ENCODE measurements around the gene AMELX. TPM values are rescaled to one million over a fixed set of nuclear protein-coding genes. Genes with fewer than 3 reads are reported as not detected.
A peak's percentile ranks its signal among the peaks of the same experiment; 100 is the strongest.

AMELX gene
- total and polyA plus RNA-seq, 10 donors, result not detected

DNA sequence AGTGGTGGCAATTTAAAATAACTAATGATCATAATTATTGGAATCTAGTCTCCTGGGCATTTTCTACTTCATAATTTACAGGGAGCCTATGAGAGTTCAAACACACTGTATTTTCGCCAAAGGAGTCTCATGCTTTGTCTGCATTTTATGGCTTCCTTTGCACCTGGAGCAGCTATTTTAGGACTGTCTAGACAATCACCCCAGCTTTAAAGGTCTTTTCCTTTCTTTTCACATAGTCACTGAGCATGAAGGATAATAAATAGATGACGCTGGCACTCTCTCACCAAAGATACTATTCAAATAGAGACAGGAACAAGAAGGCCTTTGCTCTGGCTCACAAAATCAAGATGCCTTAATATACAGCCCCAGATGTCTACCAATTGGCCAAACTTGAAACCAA, 43.0 kb downstream of the AMELX start:
- 25 to 71% (median 59%) methylated on average over 2 of the region's 2 CpGs for WGBS, 5 donors
- intact Hi-C loops (cut with DNase I; ENCODE audit: low total_unique reads), result no loop called here
- Histone ChIP-seq H3K36me3 (no peaks in the 10 kb centered on the region), H3K27ac (no peak overlapping the region), H3K27me3 (replicated peaks in 1 of 7) (peaks cover 0 to 5% (median 0%) of the 10 kb centered on the region in 7 donors), H3K9me3 (no peaks in the 10 kb centered on the region), H3K4me3 (no peak overlapping the region), H3K4me1 (no peaks in the 10 kb centered on the region)
- no peak for DNase-seq
- TF ChIP-seq POLR2AphosphoS5 (IDR thresholded peaks at IDR 0.05), result no peak
- TF ChIP-seq POLR2A (IDR thresholded peaks at IDR 0.05), result no peak
- TF ChIP-seq, protein P1, sequence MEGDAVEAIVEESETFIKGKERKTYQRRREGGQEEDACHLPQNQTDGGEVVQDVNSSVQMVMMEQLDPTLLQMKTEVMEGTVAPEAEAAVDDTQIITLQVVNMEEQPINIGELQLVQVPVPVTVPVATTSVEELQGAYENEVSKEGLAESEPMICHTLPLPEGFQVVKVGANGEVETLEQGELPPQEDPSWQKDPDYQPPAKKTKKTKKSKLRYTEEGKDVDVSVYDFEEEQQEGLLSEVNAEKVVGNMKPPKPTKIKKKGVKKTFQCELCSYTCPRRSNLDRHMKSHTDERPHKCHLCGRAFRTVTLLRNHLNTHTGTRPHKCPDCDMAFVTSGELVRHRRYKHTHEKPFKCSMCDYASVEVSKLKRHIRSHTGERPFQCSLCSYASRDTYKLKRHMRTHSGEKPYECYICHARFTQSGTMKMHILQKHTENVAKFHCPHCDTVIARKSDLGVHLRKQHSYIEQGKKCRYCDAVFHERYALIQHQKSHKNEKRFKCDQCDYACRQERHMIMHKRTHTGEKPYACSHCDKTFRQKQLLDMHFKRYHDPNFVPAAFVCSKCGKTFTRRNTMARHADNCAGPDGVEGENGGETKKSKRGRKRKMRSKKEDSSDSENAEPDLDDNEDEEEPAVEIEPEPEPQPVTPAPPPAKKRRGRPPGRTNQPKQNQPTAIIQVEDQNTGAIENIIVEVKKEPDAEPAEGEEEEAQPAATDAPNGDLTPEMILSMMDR (IDR thresholded peaks at IDR 0.05 in 8 of 11, conservative IDR thresholded peaks at IDR 0.05 in 3 of 11), result no peak

DNA sequence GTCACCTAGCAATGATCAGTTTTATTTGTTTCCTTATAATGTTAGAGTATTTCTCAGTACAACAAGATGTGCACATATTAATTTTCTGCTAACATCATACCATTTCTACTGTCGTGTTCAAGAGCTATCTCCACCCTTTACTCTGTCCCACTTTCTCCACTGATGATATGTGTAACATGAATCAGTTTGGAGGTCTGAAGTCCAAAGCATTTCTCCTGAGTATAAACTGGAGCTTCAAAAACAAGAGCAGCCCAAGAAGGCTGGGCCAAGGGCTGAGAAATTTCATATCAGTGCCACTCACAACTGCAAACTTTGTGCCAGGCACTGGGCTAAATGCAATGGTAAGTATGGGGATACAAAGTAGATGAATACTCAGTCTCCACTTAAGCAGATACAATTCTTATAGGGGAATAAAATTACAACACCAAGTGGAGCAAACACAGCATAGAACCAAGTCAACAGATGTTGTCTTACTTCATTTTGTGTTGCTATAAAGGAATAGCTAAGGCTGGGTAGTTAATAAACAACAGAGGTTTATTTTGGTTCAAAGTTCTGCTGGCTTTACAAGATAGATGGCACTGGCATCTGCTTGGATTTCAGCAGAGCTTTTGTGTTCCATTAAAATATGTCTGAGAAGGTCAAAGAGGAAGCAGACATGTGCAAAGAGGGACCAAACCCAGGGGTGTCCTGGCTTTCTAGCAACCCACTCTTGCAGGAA, 44.2 kb downstream of the AMELX start:
- no peak overlapping the region for H3K4me3 ChIP-seq
- H3K36me3 ChIP-seq, result no peaks in the 10 kb centered on the region
- TF ChIP-seq POLR2AphosphoS5 (IDR thresholded peaks at IDR 0.05), result no peak
- TF ChIP-seq POLR2A (IDR thresholded peaks at IDR 0.05), result no peak
- TF ChIP-seq, protein P1 (IDR thresholded peaks at IDR 0.05 in 8 of 11, conservative IDR thresholded peaks at IDR 0.05 in 3 of 11), result no peak
- no peaks in the 10 kb centered on the region for H3K9me3 ChIP-seq
- WGBS, 5 donors, result 57 to 100% (median 80%) methylated on average over 1 of the region's 1 CpG
- H3K4me1 ChIP-seq, result peaks cover 0 to 11% (median 5%) of the 10 kb centered on the region in 6 donors
- intact Hi-C loops (cut with DNase I; ENCODE audit: low total_unique reads), result no loop called here
- no peak for DNase-seq
- no peak overlapping the region for H3K27ac ChIP-seq
- peaks cover 0 to 5% (median 0%) of the 10 kb centered on the region in 7 donors for H3K27me3 ChIP-seq (replicated peaks in 1 of 7)

DNA sequence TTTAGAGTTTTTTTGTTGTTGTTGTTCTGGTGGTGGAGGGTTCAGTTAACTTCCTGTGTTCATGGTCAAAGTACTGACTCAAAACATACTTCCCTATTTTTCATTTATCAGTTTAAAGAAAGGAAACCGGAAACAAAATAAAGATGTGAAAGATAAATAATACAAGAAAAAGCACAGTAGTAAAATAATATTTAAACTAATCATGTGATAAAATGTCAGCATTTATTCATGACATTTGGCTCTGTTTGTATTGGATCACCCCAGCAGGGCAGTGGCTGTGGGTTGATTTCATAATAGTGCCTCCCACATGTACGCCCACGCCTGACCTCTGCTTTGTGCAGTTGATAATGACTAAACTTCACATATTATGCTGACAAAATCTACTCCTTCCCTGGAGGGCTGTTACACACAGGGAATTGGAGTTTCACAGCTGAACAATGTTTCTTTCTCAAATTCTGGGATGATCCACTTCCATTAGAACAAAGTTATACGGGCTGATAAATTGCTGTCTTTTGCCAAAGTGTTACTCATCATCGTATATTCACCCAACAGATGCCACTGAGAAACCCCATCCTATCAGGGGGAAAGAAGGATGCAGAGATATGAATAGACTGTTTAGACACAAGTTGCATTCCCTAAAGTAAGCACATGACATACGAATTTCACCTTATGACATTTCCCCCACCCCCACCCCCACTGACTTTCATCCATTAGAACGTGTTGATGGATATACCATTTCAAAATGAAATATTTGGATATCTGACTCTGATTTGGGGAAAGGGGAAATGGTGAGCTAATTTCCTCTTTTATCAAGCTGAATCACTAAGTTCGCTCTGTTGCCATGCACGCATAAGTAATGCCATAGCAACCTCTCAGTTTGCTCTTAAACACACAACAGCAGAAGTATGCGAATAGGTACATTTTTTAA, 48.3 kb downstream of the AMELX start:
- intact Hi-C loops (cut with DNase I; ENCODE audit: low total_unique reads), result no loop called here
- Histone ChIP-seq H3K9me3 (no peaks in the 10 kb centered on the region), H3K27ac (peak overlapping the region in 7 of 8 donors; percentile 51 to 86 (median 72)), H3K4me3 (no peak overlapping the region), H3K36me3 (no peaks in the 10 kb centered on the region), H3K27me3 (replicated peaks in 1 of 7) (peaks cover 0 to 11% (median 0%) of the 10 kb centered on the region in 7 donors), H3K4me1 (peaks cover 0 to 12% (median 5%) of the 10 kb centered on the region in 6 donors)
- no peak for DNase-seq
- 7 to 36% (median 10%) methylated on average over 10 of the region's 10 CpGs for WGBS, 5 donors
- TF ChIP-seq POLR2A (IDR thresholded peaks at IDR 0.05) (no peak), POLR2AphosphoS5 (IDR thresholded peaks at IDR 0.05) (peak in 1 of 3 donors; percentile 52)
- TF ChIP-seq, protein P1 (IDR thresholded peaks at IDR 0.05 in 8 of 11, conservative IDR thresholded peaks at IDR 0.05 in 3 of 11), result no peak

DNA sequence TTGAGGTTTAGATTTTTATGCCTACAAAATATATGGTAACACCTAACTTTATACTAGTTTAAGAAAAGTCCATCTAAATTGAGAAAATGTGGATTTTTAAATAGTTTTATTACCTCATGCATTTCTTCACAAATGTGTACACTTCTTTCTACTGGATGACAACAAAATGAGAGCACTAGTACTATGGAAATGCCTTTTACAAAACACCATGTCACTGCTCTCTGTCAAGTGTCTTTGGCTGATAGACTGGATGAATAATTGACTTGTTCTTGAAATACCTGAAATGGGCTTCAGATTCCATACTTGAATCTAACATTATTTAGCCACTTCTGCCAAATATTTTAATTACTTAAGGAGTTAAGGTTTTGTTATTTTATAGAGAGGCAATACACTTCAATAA, 49.5 kb downstream of the AMELX start:
- no peak overlapping the region for H3K4me3 ChIP-seq
- no peak for DNase-seq
- no peaks in the 10 kb centered on the region for H3K9me3 ChIP-seq
- peaks cover 0 to 11% (median 0%) of the 10 kb centered on the region in 7 donors for H3K27me3 ChIP-seq (replicated peaks in 1 of 7)
- intact Hi-C loops (cut with DNase I; ENCODE audit: low total_unique reads), result no loop called here
- no peaks in the 10 kb centered on the region for H3K36me3 ChIP-seq
- H3K4me1 ChIP-seq, result peaks cover 0 to 12% (median 5%) of the 10 kb centered on the region in 6 donors
- no peak overlapping the region for H3K27ac ChIP-seq
- no peak for TF ChIP-seq POLR2A (IDR thresholded peaks at IDR 0.05)
- no peak for TF ChIP-seq POLR2AphosphoS5 (IDR thresholded peaks at IDR 0.05)
- TF ChIP-seq, protein P1 (IDR thresholded peaks at IDR 0.05 in 8 of 11, conservative IDR thresholded peaks at IDR 0.05 in 3 of 11), result no peak

All from spleen (tissue), 11 donors.